ENCODE data around the gene FNIP1.

- no peak for TF ChIP-seq CTCF (IDR thresholded peaks at IDR 0.05; ENCODE audit: insufficient read depth, low read depth, low read length)
- TF ChIP-seq EZH2 (IDR thresholded peaks at IDR 0.05; ENCODE audit: insufficient read depth, low read length) = no peak
Observed at GRCh38 chr5:131619102-131619501, 177.7 kb downstream of the FNIP1 start.

Data from astrocyte (in vitro differentiated cells and primary cell).